GM18499 (cell line): ENCODE results near the gene TFDP1.
"Not testable (repeated sequence)": the region's sequence is repeated elsewhere in the genome, so short reads cannot be mapped to it uniquely, and the experiment has no call there.

Experiments used
- ATAC-seq: cut with Tn5 transposase; IDR thresholded peaks from one replicate; pipeline ENCODE4 v1.9.1; 2021; ENCODE audit warnings: moderate number of reproducible peaks; ENCODE audit not compliant: insufficient read depth, unreplicated experiment

Gene TFDP1

GRCh38 chr13:113594066-113594821 lies 9.7 kb downstream of the TFDP1 start:
- not testable (repeated sequence) for ATAC-seq

- no peak for ATAC-seq
Measured at GRCh38 chr13:113595131-113595530, 10.6 kb downstream of the TFDP1 start.

- no peak for ATAC-seq
Measured at GRCh38 chr13:113596321-113597200, 12.0 kb downstream of the TFDP1 start.

- ATAC-seq: no peak
Measured at GRCh38 chr13:113597391-113598080, 13.0 kb downstream of the TFDP1 start.

GRCh38 chr13:113598081-113598410 lies 13.5 kb downstream of the TFDP1 start:
- no peak for ATAC-seq

GRCh38 chr13:113598481-113598880 lies 13.9 kb downstream of the TFDP1 start:
- no peak for ATAC-seq

GRCh38 chr13:113599391-113599790 lies 14.8 kb downstream of the TFDP1 start:
- no peak for ATAC-seq

GRCh38 chr13:113601166-113602070 lies 16.9 kb downstream of the TFDP1 start:
- no peak for ATAC-seq

- no peak for ATAC-seq
Measured at GRCh38 chr13:113602291-113602988, 17.9 kb downstream of the TFDP1 start.

GRCh38 chr13:113603116-113603710 lies 18.7 kb downstream of the TFDP1 start:
- ATAC-seq: no peak

GRCh38 chr13:113604186-113604585 lies 19.6 kb downstream of the TFDP1 start:
- peak; percentile 50 for ATAC-seq

GRCh38 chr13:113605461-113605860 lies 20.9 kb downstream of the TFDP1 start:
- no peak for ATAC-seq

- ATAC-seq: no peak
Measured at GRCh38 chr13:113605866-113606438, 21.4 kb downstream of the TFDP1 start.

- ATAC-seq: no peak
Measured at GRCh38 chr13:113607056-113607888, 22.7 kb downstream of the TFDP1 start.

GRCh38 chr13:113607889-113608635 lies 23.5 kb downstream of the TFDP1 start:
- no peak for ATAC-seq

GRCh38 chr13:113608967-113609533 lies 24.5 kb downstream of the TFDP1 start:
- no peak for ATAC-seq

- ATAC-seq: no peak
Measured at GRCh38 chr13:113609616-113610015, 25.1 kb downstream of the TFDP1 start.
